ENCODE data around the gene AGO3.
"Not testable (repeated sequence)": the region's sequence is repeated elsewhere in the genome, so short reads cannot be mapped to it uniquely, and the experiment has no call there.

The AGO3 gene

DNA sequence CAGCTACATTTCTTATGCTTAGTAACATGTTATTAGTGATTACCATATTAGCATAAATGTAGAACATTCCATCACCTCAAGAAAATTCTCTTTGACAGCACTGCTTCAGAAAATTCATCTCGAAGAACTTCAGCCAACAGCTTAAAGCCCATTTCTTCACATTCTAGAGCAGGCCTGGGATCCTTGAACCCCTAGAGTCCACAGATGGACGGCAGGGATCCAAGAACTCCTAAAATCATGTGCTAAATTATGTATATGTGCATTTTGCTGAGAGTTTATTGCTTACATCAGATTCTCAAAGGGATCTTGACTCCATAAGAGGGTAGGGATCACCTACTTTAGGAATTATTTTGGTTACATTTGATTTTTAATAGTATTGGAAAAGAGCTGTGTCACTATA lies 76.8 kb downstream of the AGO3 start:
- ATAC-seq (no peak), DNase-seq (no peak)
- H3K27me3 Mint-ChIP-seq, result no peaks in the 10 kb centered on the region
- H3K36me3 Mint-ChIP-seq (ENCODE audit: low read depth), result peaks cover 4% of the 10 kb centered on the region
- no peak overlapping the region for H3K4me3 Mint-ChIP-seq
- H3K27ac Mint-ChIP-seq, result no peak overlapping the region
- H3K4me1 Mint-ChIP-seq, result no peaks in the 10 kb centered on the region
- H3K9me3 Mint-ChIP-seq, result no peaks in the 10 kb centered on the region

DNA sequence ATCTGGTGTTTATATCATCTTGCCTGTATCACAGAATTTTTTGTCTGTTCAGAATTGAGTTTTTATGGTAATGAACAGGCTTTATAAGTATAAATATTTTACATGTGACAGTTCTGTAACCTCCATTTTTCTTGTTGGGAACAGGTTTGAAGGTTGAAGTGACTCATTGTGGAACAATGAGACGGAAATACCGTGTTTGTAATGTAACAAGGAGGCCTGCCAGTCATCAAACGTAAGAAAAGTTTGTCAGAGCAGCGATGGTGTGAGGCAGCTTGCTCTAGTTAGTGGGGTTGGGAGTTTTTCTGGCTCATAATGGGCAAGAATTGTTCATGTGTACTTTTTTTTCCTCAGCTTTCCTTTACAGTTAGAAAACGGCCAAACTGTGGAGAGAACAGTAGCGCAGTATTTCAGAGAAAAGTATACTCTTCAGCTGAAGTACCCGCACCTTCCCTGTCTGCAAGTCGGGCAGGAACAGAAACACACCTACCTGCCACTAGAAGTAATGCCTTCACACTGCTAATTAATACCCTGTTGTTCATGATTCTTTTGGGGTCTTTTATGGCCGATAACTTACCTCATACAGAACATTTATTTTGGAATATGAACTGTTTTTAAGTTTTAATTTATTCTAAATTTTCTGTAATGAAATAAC lies 77.8 kb downstream of the AGO3 start:
- Mint-ChIP-seq H3K9me3 (no peaks in the 10 kb centered on the region), H3K27ac (no peak overlapping the region), H3K27me3 (no peaks in the 10 kb centered on the region), H3K4me1 (no peaks in the 10 kb centered on the region), H3K4me3 (no peak overlapping the region), H3K36me3 (ENCODE audit: low read depth) (peaks cover 10% of the 10 kb centered on the region)
- DNase-seq (no peak), ATAC-seq (peak; percentile 63)

DNA sequence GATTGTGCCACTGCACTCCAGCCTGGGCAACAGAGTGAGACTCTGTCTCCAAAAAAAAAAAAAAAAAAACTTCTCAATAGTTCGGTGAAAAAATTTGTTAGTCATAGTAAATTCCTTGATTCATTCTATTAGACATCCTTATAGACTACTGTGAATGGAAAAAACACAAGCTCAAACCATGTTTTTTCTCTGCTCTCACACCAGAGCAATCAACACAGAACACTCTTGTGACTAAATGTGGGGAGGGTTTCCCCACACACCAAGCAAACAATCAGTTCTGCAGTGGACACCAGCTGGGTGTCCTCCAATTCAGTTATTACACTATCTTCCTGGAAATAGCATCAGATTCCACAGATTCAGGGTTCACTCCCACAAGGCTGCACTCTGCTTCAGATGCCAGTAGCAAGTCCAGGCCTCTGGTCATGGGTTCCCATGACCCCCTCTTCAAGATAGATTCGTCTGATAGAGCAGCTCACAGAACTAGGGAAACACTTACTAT lies 83.9 kb downstream of the AGO3 start:
- no peaks in the 10 kb centered on the region for H3K9me3 Mint-ChIP-seq
- peaks cover 15% of the 10 kb centered on the region for H3K36me3 Mint-ChIP-seq (ENCODE audit: low read depth)
- H3K27me3 Mint-ChIP-seq, result no peaks in the 10 kb centered on the region
- H3K4me3 Mint-ChIP-seq, result no peak overlapping the region
- DNase-seq (no peak), ATAC-seq (no peak)
- no peak overlapping the region for H3K27ac Mint-ChIP-seq
- H3K4me1 Mint-ChIP-seq, result no peaks in the 10 kb centered on the region

DNA sequence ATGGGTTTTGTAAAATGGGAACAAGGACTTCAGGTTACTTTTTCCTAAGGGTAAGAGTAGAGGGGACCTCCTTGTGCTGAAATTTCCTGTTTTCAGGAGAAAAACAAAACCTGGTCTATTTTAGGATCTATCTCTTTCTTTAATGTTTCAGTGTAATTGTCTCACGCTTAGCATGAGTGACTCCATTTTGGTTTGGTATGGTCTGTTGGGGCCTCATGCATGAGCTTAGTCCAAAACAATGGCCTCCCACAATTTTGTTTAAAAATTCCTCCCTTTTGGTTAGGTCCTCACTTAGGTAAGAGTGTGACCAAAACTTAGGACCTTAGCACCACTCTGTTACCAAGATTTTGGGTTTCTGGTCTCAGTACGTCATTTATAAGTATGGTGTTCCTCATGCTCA lies 85.8 kb downstream of the AGO3 start:
- DNase-seq (no peak), ATAC-seq (no peak)
- peaks cover 18% of the 10 kb centered on the region for H3K36me3 Mint-ChIP-seq (ENCODE audit: low read depth)
- H3K4me3 Mint-ChIP-seq, result no peak overlapping the region
- no peak overlapping the region for H3K27ac Mint-ChIP-seq
- no peaks in the 10 kb centered on the region for H3K9me3 Mint-ChIP-seq
- H3K27me3 Mint-ChIP-seq, result no peaks in the 10 kb centered on the region
- H3K4me1 Mint-ChIP-seq, result no peaks in the 10 kb centered on the region

DNA sequence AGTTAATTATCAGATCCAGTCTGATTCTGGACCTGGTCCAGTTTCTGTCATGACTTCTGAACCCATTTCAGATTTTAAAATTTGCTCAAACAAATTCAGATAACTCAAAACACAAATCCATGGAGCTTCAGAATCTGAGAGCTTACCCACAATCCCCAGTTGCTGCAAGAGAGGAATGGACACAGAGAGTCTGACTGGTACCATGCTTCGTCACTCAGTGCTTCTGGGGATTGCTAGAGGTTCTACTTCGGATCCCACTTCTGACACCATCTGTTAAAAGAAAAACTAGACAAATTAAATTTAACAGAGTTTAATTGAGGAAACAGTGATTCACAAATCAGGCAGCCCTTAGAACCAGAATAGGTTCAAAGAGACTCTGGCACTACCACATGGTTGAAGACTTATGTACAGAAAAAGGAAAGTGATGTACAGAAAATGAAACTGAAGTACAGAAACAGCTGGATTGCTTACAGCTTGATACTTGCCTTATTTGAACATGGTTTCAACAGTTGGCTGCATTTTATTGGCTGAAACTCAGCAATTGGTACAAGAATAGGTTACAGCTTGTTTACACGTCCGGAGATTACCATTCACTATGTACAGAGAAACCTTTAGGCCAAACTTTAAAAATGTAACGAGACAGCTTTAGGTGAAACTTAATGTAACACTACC lies 92.3 kb downstream of the AGO3 start:
- ATAC-seq (peak; percentile 43), DNase-seq (no peak)
- Mint-ChIP-seq H3K27me3 (no peaks in the 10 kb centered on the region), H3K9me3 (no peaks in the 10 kb centered on the region), H3K36me3 (ENCODE audit: low read depth) (peaks cover 24% of the 10 kb centered on the region), H3K4me3 (no peak overlapping the region), H3K27ac (peak overlapping the region; percentile 44), H3K4me1 (peaks cover 9% of the 10 kb centered on the region)

- not testable (repeated sequence) for H3K4me3 Mint-ChIP-seq, DNase-seq, ATAC-seq, H3K9me3 Mint-ChIP-seq, H3K27me3 Mint-ChIP-seq, H3K4me1 Mint-ChIP-seq
- Mint-ChIP-seq H3K36me3 (ENCODE audit: low read depth) (peaks cover 25% of the 10 kb centered on the region), H3K27ac (peak overlapping the region; percentile 44)
These were observed 93.1 kb downstream of the AGO3 start for GRCh38 chr1:36024024-36024423.

GRCh38 chr1:36024847-36025246 lies 93.9 kb downstream of the AGO3 start:
- no peaks in the 10 kb centered on the region for H3K27me3 Mint-ChIP-seq
- no peak overlapping the region for H3K27ac Mint-ChIP-seq
- no peak for ATAC-seq
- H3K36me3 Mint-ChIP-seq (ENCODE audit: low read depth), result peaks cover 24% of the 10 kb centered on the region
- no peaks in the 10 kb centered on the region for H3K9me3 Mint-ChIP-seq
- peaks cover 9% of the 10 kb centered on the region for H3K4me1 Mint-ChIP-seq
- no peak for DNase-seq
- H3K4me3 Mint-ChIP-seq, result no peak overlapping the region

DNA sequence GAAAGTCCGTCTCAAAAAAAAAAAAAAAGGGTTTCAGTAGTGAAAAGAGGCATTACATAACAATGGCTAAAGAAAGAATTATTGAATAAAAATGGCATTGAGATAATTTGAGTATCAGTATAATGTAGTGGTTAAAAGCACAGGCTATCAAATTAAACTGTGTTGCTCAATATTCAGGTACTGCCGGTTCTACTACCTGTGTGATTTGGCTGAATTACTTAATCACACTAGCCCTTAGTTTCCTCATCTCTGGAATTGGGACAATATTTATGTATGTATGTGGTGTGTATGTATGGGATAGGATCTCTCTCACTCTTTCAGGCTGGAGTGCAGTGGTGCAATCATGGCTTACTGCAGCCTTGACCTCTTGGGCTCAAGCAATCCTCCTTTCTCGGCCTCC lies 96.9 kb downstream of the AGO3 start:
- H3K9me3 Mint-ChIP-seq, result no peaks in the 10 kb centered on the region
- ATAC-seq, result no peak
- H3K4me3 Mint-ChIP-seq, result no peak overlapping the region
- H3K4me1 Mint-ChIP-seq, result peaks cover 9% of the 10 kb centered on the region
- no peak for DNase-seq
- no peak overlapping the region for H3K27ac Mint-ChIP-seq
- no peaks in the 10 kb centered on the region for H3K27me3 Mint-ChIP-seq
- peaks cover 25% of the 10 kb centered on the region for H3K36me3 Mint-ChIP-seq (ENCODE audit: low read depth)

- no peak for DNase-seq
- peaks cover 30% of the 10 kb centered on the region for H3K36me3 Mint-ChIP-seq (ENCODE audit: low read depth)
- no peaks in the 10 kb centered on the region for H3K27me3 Mint-ChIP-seq
- no peaks in the 10 kb centered on the region for H3K4me1 Mint-ChIP-seq
- no peaks in the 10 kb centered on the region for H3K9me3 Mint-ChIP-seq
- ATAC-seq, result no peak
- no peak overlapping the region for H3K4me3 Mint-ChIP-seq
- no peak overlapping the region for H3K27ac Mint-ChIP-seq
These were observed 100.5 kb downstream of the AGO3 start for GRCh38 chr1:36031441-36031840.

DNA sequence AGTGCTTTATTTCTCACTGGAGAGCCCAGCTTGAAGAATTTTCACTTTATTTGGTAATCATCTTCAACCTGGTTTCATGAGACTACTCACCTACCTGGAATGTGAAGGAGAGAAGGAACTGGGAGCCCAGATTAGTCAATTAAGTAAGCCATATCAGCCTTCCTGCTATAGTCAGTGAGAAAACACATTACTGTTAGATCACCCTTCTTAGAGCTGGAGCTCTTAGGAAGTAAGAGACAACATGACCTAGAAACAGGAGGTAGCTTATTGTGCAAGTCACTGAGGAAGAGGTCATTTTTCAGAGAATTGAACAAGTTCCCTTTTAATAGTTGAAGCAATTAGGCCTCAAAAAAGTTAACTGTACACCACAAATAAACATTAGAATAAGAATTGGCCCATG lies 103.8 kb downstream of the AGO3 start:
- Mint-ChIP-seq H3K27me3 (no peaks in the 10 kb centered on the region), H3K9me3 (no peaks in the 10 kb centered on the region), H3K36me3 (ENCODE audit: low read depth) (peaks cover 19% of the 10 kb centered on the region), H3K4me1 (no peaks in the 10 kb centered on the region), H3K27ac (no peak overlapping the region), H3K4me3 (no peak overlapping the region)
- DNase-seq (no peak), ATAC-seq (no peak)

DNA sequence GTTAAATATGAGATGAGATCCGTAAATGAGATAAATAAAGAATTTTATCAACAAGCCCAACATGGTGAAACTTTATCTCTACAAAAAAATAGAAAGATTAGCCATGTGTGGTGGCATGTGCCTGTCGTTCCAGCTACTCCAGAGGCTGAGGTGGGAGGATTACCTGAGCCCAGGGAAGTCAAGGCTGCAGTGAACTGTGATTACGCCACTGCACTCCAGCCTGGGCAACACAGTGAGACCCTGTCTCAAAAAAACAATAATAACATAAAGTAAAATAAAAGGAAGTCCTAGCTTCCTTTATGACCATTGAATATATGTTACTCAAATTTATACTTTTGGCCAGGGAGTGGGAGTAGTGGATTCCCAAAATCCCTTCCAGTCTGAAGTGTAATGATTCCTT lies 104.2 kb downstream of the AGO3 start:
- DNase-seq (no peak), ATAC-seq (no peak)
- Mint-ChIP-seq H3K27ac (no peak overlapping the region), H3K4me1 (no peaks in the 10 kb centered on the region), H3K36me3 (ENCODE audit: low read depth) (peaks cover 23% of the 10 kb centered on the region), H3K9me3 (no peaks in the 10 kb centered on the region), H3K4me3 (no peak overlapping the region), H3K27me3 (no peaks in the 10 kb centered on the region)

GRCh38 chr1:36040238-36040637 lies 109.3 kb downstream of the AGO3 start:
- Mint-ChIP-seq H3K27me3 (no peaks in the 10 kb centered on the region), H3K4me1 (no peaks in the 10 kb centered on the region), H3K36me3 (ENCODE audit: low read depth) (peaks cover 20% of the 10 kb centered on the region), H3K4me3 (no peak overlapping the region), H3K9me3 (no peaks in the 10 kb centered on the region), H3K27ac (no peak overlapping the region)
- DNase-seq (no peak), ATAC-seq (no peak)

- DNase-seq (no peak), ATAC-seq (no peak)
- Mint-ChIP-seq H3K27ac (no peak overlapping the region), H3K36me3 (ENCODE audit: low read depth) (peaks cover 23% of the 10 kb centered on the region), H3K27me3 (no peaks in the 10 kb centered on the region), H3K9me3 (peaks cover 4% of the 10 kb centered on the region), H3K4me3 (no peak overlapping the region), H3K4me1 (no peaks in the 10 kb centered on the region)
These were observed 120.9 kb downstream of the AGO3 start for GRCh38 chr1:36051821-36052220.

GRCh38 chr1:36053978-36054377 lies 123.1 kb downstream of the AGO3 start:
- H3K36me3 Mint-ChIP-seq (ENCODE audit: low read depth), result peaks cover 2% of the 10 kb centered on the region
- no peak for DNase-seq
- no peak overlapping the region for H3K4me3 Mint-ChIP-seq
- H3K27ac Mint-ChIP-seq, result no peak overlapping the region
- no peak for ATAC-seq
- no peaks in the 10 kb centered on the region for H3K4me1 Mint-ChIP-seq
- no peaks in the 10 kb centered on the region for H3K9me3 Mint-ChIP-seq
- no peaks in the 10 kb centered on the region for H3K27me3 Mint-ChIP-seq

DNA sequence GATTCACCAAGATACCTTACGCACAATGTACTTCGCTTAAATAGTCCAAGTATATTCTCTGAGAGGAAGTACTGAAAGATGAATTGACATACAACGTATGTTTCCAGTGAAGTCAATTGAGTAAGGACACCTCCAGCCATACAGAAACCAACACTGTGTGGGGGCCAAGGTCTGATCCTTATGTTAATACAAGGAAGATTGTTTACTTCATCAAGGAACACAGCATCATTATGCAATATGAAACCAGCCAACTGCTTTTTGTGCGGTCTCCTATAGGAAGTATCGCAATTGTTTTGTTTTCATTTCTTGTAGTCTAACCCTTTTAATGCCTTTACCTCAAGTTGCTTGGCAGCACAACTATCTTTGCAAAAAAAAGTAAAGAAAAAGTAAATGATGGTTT lies 124.8 kb downstream of the AGO3 start:
- Mint-ChIP-seq H3K9me3 (no peaks in the 10 kb centered on the region), H3K27me3 (no peaks in the 10 kb centered on the region), H3K27ac (no peak overlapping the region), H3K4me3 (no peak overlapping the region), H3K4me1 (no peaks in the 10 kb centered on the region), H3K36me3 (ENCODE audit: low read depth) (no peaks in the 10 kb centered on the region)
- DNase-seq (no peak), ATAC-seq (no peak)
